HTERT RPE-1 (cell line): ENCODE results near the gene IL9.

Experiments
- in situ Hi-C: fragments of 300-500 bp; cut with MboI; formaldehyde crosslinking; loops from 4 replicates; pipeline ENCODE4 v1.14.3; 2020; ENCODE audit warnings: low sequenced_read_pairs

IL9 gene

DNA sequence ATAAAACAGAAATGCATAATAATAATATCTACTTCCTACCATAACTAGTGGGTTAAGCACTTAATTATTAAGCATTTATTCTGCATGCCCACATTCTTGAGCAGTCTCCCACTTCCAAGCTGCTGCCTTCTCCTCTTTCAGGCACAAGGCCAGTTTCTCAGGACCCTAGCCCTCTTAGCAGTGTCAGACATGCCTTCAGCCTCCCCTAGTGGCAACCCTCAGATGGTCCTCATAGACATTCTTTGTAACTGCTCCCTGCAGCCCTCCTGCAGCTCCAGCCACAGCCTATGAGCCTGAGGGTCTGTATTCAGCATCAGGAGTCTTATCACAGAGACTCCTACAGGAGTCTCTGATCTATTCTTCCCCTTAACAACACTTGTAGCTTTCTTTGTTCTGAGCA, 3.9 kb downstream of the IL9 start:
- in situ Hi-C loops = no loop called here

GRCh38 chr5:135891268-135891667, 4.4 kb downstream of the IL9 start:
- in situ Hi-C loops = no loop called here

DNA sequence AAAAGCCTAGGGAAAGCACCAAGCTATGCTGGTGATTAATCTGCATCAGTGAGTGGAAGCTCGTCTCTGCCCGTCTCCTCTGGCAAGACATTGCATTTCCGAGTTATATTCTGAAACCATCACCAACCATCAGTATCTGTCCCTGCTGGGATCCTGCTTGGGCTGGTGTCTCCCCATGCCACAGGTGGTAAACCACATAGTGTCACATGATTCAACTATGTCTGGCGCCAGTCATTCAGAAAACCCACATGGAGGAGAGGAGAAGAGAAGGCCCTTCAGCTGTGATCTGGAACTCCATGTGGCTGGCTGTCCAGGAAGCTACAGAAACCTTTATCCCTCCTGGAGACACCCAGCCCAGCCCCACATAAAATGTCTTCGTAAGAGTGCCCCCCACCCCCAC, 4.8 kb downstream of the IL9 start:
- in situ Hi-C loops = no loop called here

- in situ Hi-C loops = no loop called here
These were observed 5.3 kb downstream of the IL9 start for GRCh38 chr5:135890296-135890695.

- in situ Hi-C loops = no loop called here
These were observed 7.6 kb downstream of the IL9 start for GRCh38 chr5:135887881-135888614.

DNA sequence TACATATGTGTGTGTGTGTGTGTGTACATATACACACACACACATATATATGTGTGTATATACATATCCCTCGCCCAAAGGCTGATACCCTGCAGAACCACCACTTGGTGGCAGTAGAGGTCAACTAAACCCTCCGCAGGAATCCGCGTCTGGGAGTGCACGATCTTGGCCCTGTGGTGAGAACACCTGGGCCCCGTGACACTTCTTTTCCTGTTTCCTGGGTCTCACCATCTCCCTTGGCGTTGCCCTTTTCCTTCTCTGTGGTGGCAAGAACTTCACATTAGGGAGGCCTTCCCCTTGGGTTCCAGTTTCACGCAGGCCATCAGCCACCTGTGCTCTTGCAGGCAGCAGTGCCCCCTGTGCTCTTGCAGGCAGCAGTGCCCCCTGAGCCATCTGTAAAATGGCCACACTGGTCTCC, 8.2 kb downstream of the IL9 start:
- in situ Hi-C loops = no loop called here

- in situ Hi-C loops = no loop called here
These were observed 9.5 kb downstream of the IL9 start for GRCh38 chr5:135886136-135886535.

GRCh38 chr5:135885031-135885430, 10.6 kb downstream of the IL9 start:
- in situ Hi-C loops = no loop called here

- in situ Hi-C loops = no loop called here
These were observed 12.2 kb downstream of the IL9 start for GRCh38 chr5:135883441-135883840.

GRCh38 chr5:135883026-135883425, 12.6 kb downstream of the IL9 start:
- in situ Hi-C loops = no loop called here

GRCh38 chr5:135881819-135882218, 13.8 kb downstream of the IL9 start:
- in situ Hi-C loops = no loop called here

- in situ Hi-C loops = no loop called here
These were observed 14.4 kb downstream of the IL9 start for GRCh38 chr5:135881244-135881643.

DNA sequence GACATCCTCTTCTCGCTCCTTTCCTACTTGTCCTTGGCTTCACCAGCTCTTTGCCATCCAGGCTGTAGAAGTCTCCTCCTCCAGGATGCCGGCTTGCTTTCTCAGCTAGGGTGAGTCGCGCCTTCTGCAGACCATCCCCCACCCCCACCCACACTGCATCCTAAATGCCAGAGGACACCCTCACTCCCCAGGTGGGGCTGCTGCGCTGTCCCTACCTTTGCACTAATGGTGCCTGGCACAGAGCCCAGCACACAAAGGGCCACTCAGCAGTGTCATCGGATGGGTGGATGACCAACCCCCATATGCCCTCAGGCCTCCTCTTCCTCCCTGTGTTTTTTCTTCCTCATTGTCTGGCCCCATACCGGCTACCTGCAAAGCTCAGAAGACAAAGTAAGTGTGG, 14.8 kb downstream of the IL9 start:
- in situ Hi-C loops = no loop called here

DNA sequence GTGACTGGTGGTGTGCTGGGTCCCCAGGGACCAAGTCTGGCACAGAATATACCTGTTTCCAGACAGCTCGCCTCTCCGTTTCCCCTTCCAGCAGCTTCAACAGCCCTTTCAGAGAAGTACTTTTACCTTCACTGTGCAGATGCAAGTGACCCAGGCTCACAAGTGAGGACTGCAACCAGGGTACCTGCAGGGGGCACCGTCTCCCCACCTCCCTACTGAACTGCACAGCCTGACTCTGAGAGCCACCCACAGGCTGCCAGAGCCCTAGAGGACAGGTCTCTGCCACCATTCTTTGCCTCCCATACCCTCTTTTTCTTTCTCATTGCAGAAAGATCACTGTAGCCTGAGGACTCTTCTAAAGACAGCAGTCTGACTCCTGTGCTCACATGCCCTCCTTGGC, 15.4 kb downstream of the IL9 start:
- in situ Hi-C loops = no loop called here

GRCh38 chr5:135879591-135879990, 16.1 kb downstream of the IL9 start:
- in situ Hi-C loops = no loop called here

GRCh38 chr5:135878156-135878620, 17.5 kb downstream of the IL9 start:
- in situ Hi-C loops = no loop called here

GRCh38 chr5:135877570-135878155, 18.0 kb downstream of the IL9 start:
- in situ Hi-C loops = no loop called here

- in situ Hi-C loops = no loop called here
These were observed 19.5 kb downstream of the IL9 start for GRCh38 chr5:135876146-135876545.

DNA sequence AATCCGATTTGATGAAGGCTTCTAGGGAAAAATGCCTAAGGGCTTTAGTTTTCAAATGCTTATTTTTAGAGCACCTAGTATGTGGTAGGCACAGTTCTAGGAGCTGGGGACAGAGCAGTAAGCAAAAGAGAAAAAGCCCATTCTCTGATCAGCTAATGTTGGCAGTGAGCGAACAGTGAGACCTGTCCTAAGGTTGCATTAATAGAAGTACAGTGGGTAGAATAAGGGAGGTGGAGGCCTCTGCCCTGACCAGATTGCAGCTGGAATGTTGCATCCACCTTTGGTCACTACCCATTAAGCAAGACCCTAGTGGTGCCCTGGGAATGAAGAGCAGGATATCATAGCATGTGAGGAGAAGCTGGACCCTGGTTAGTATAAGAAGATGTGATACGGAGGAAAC, 20.1 kb downstream of the IL9 start:
- in situ Hi-C loops = no loop called here

DNA sequence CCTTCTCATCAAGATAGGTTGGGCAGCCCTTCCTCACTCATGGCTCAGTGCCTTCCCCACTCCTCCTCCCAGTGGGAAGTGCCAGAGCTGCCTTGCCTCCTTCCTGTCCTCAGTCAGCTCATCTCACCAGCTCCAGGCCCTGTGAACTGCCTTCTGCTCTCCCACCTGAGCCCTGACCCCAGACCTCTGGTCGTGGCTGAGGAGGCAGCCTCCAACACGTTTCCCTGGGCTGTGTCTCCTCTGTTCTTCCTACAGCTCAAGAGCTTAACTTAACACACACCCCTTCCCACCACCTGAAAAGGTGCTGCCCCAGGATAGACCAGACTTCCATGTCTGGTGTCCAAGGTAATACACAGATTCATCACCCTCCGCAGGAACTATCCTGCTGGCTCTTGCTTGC, 21.2 kb downstream of the IL9 start:
- in situ Hi-C loops = no loop called here

GRCh38 chr5:135873831-135874230, 21.8 kb downstream of the IL9 start:
- in situ Hi-C loops = no loop called here

- in situ Hi-C loops = no loop called here
These were observed 24.2 kb downstream of the IL9 start for GRCh38 chr5:135871268-135871915.
